Measurements from ENCODE around the gene EEF1B2. TPM values are rescaled to one million over a fixed set of nuclear protein-coding genes. Genes with fewer than 3 reads are reported as not detected.

EEF1B2 gene
- total and polyA plus RNA-seq, 2 of the 13 experiments (the other 11 are each of a cell fraction or from before 2014, with no cell fraction given): 1,284 to 1,731 TPM

DNA sequence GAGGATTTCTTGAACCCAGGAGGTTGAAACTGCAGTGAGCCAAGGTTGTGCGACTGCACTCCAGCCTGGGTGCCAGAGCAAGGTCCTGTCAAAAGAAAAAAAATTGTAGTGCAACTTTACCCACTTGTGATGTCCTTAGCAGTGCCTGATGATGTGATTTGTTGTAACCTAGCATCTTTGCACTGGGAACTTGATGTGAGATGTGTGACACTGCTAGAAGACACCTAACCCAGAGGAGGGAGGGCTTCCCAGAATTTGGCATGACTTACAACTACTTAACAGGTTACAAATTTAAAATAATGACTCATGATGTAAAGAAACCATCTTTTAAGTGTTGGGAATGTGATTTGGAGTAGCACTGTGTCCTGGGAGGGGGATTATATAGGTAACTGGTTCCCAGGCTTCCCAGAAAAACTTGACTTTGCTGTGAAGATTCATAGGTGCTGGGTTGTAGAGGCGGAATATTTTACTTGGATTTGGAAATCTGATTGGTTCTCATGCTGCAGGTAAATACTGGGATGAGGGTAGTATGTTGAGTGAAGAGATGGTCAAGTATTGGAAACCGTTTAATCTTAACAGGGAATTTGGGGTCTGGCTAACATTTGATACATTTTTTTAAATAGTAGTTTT lies 3.7 kb downstream of the EEF1B2 start (continued):
- TF ChIP-seq, protein P1, sequence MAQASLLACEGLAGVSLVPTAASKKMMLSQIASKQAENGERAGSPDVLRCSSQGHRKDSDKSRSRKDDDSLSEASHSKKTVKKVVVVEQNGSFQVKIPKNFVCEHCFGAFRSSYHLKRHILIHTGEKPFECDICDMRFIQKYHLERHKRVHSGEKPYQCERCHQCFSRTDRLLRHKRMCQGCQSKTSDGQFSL (CRISPR knock-in tag; IDR thresholded peaks at IDR 0.05): no peak
- TF ChIP-seq HNF4G (IDR thresholded peaks at IDR 0.05; ENCODE audit: borderline replicate concordance, low read depth, low read length): no peak
- TF ChIP-seq HNF4G (CRISPR knock-in tag; IDR thresholded peaks at IDR 0.05; ENCODE audit: borderline replicate concordance, low read depth): no peak
- no peak for TF ChIP-seq NR3C1 (CRISPR knock-in tag; IDR thresholded peaks at IDR 0.05)
- no peak for TF ChIP-seq SOX6 (IDR thresholded peaks at IDR 0.05)
- TF ChIP-seq SOX6 (CRISPR knock-in tag; IDR thresholded peaks at IDR 0.05): peak; percentile 11; the same call in 1 of the 2 replicates
- peak; percentile 45; the same call in 1 of the 2 replicates for TF ChIP-seq POLR2AphosphoS2 (IDR thresholded peaks at IDR 0.05; ENCODE audit: low read depth, low read length)
- peak; percentile 64; the same call in 1 of the 2 replicates for TF ChIP-seq POLR2AphosphoS5 (IDR thresholded peaks at IDR 0.05; ENCODE audit: low read depth, low read length)
- no peak for TF ChIP-seq HNF4A (CRISPR knock-in tag; IDR thresholded peaks at IDR 0.05)
- no peak for TF ChIP-seq STAG1 (CRISPR knock-in tag; IDR thresholded peaks at IDR 0.05)
- no peak for TF ChIP-seq ZNF567 (CRISPR knock-in tag; IDR thresholded peaks at IDR 0.05; ENCODE audit: borderline replicate concordance)
- TF ChIP-seq TFAP4 (IDR thresholded peaks at IDR 0.05; ENCODE audit: borderline replicate concordance, low read depth): no peak
- no peak for TF ChIP-seq ZBTB7A (CRISPR knock-in tag; IDR thresholded peaks at IDR 0.05)
- no peak for TF ChIP-seq ZNF672 (CRISPR knock-in tag; IDR thresholded peaks at IDR 0.05)
